T-helper 2 cell treated with Interferon-gamma antibody and Interleukin-4, amounts not matched to agents 5 μg/mL and 100 μg/mL, for 36 hours (primary cell): ENCODE data around the gene EBF4.
A peak's percentile ranks its signal among the peaks of the same experiment; 100 is the strongest.

Experiments used
- DNase-seq: peaks from one replicate; pipeline ENCODE4 v3.0.0; 2021; ENCODE audit warnings: low spot score
- H3K27ac Mint-ChIP-seq: one replicate; pipeline ENCODE4 v1.8.0; 2021; ENCODE audit warnings: mild to moderate bottlenecking, mixed read lengths
- H3K27me3 Mint-ChIP-seq: one replicate; pipeline ENCODE4 v1.8.0; 2021; ENCODE audit warnings: low read depth, mixed read lengths
- H3K36me3 Mint-ChIP-seq: one replicate; pipeline ENCODE4 v1.8.0; 2021; ENCODE audit warnings: low read depth, mixed read lengths
- H3K4me1 Mint-ChIP-seq: one replicate; pipeline ENCODE4 v1.8.0; 2021; ENCODE audit warnings: low read depth, mixed read lengths
- H3K4me3 Mint-ChIP-seq: one replicate; pipeline ENCODE4 v1.8.0; 2022; ENCODE audit warnings: mild to moderate bottlenecking, moderate library complexity, mixed read lengths
- H3K9me3 Mint-ChIP-seq: one replicate; pipeline ENCODE4 v1.8.0; 2021; ENCODE audit warnings: mixed read lengths

Gene EBF4

DNA sequence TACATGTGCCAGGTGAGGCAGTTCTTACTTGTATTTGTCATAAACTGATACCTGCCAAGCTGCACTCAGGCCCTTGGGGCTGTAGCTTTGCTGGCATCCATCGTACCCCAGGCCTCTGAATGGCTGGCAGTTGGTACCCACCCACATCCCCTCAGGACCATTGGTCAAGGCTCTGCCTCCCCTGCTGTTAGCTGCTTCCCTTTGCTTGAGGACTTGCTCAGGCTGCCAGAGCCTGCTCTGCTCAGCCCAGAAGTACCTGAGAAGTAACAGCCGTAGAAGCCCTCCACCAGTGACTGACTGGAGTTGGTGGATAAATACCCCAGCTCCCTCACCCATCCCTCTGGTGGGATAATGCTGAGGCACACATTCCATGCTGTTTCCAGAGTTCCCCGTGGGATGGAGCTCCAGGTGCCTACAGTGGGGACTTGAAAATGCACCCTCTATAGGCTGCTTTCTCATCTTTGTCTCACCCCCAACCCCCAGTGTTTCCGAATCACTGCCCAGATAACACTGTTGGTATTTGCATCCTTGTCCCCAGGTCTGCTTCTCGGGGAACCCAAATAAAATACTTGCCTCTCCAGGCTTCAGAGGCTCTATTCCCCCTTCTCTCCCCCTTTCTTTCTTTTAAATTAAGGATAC is 7.3 kb downstream of the EBF4 start:
- no peak for DNase-seq
- Mint-ChIP-seq H3K4me3 (no peak overlapping the region), H3K9me3 (no peaks in the 10 kb centered on the region), H3K27ac (no peak overlapping the region), H3K4me1 (peaks cover 2% of the 10 kb centered on the region), H3K27me3 (peaks cover 25% of the 10 kb centered on the region), H3K36me3 (peaks cover 1% of the 10 kb centered on the region)

DNA sequence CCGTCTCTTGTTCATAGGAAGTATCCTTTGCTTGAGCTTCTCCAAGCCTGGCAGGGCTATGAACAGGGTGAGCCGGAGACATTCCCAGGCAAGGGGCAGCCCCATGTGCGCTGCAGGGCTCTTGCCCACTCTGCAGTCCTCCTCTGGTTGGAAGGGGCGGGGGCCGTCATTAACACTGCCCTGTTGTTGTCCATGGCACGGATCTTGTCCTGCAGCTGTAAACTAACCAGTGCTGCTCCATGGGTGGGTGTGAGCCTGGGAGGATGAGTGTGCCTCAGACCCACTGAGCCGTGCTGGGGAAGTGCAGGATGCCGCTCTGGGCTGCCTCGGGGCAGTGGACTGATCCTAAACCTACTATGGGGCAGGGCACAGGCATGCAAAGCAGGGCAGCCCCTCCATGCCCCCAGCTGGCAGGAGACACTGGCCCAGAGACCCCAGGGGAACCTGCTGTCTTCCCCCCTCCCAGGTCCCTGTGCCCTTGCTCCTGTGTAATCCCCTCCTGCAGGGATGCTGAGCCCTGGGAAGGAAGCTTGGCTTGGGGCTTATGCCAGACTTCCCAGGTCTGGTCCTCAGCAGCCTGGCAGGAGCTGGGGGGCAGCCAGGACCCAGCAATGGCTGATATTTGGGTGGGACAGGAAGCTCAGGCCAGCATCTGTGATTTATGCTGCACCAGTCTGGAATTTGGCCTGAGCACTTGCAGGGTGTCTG is 8.5 kb downstream of the EBF4 start:
- Mint-ChIP-seq H3K36me3 (no peaks in the 10 kb centered on the region), H3K27me3 (peaks cover 13% of the 10 kb centered on the region), H3K4me1 (no peaks in the 10 kb centered on the region), H3K9me3 (no peaks in the 10 kb centered on the region), H3K4me3 (no peak overlapping the region), H3K27ac (no peak overlapping the region)
- DNase-seq = no peak

DNA sequence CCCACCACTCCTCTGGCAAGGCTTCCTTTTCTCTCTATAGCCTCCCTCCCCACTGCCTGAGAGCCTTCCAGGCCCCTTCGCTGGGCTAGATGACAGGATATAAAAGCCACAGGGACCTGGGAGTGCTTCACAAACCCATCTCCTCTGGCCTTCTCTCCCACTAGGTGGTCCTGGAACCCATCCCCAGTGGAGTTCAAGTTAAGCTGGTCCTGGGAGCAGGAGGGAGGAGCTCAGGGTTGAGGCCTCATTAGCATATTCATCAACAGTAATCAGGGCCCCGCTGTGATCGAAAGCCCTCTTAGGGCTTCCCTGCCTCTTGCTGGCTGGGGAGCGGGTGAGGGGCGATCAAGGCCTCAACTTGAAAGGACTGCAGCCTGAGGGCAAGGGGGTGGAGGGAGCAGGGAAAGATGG is 9.1 kb downstream of the EBF4 start:
- H3K4me3 Mint-ChIP-seq = no peak overlapping the region
- H3K9me3 Mint-ChIP-seq = no peaks in the 10 kb centered on the region
- no peak overlapping the region for H3K27ac Mint-ChIP-seq
- no peak for DNase-seq
- H3K36me3 Mint-ChIP-seq = no peaks in the 10 kb centered on the region
- no peaks in the 10 kb centered on the region for H3K4me1 Mint-ChIP-seq
- H3K27me3 Mint-ChIP-seq = peaks cover 8% of the 10 kb centered on the region

DNA sequence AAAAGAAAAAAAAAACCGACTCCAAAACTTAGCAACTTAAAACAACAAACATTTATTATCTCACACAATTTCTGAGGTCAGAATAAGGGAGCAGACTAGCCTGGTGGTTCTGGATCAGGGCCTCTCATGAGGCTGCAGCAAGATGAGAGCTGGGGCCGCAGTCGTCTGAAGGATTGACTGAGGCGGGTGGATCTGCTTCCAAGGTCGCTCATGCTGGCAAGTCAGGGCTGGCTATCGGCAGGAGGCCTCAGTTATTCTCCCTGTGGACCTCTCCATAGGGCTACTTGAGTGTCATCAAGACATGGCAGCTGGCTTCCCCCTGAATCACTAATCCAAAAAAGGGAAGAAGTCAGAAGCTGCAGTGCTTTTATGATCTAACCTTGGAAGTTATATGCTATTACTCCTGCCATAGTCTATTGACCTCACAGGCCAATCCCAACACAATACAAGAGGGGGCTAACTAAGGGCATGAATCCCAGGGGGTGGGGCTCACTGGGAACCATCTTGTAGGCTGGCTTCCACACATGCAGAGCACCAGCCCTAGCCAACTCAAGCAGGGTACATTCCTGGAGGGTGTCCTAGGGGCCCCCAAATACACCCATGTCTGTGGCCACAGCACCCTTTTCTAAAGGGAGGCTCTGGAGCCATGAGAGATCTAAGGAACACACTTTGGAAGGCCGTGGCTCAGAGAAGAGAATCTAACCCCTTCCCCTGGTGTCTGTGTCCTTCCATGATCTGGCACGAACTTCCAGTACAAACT is 11.3 kb downstream of the EBF4 start:
- no peaks in the 10 kb centered on the region for H3K4me1 Mint-ChIP-seq
- no peak overlapping the region for H3K4me3 Mint-ChIP-seq
- H3K36me3 Mint-ChIP-seq = no peaks in the 10 kb centered on the region
- DNase-seq = no peak
- peaks cover 4% of the 10 kb centered on the region for H3K27me3 Mint-ChIP-seq
- H3K9me3 Mint-ChIP-seq = no peaks in the 10 kb centered on the region
- H3K27ac Mint-ChIP-seq = no peak overlapping the region

DNA sequence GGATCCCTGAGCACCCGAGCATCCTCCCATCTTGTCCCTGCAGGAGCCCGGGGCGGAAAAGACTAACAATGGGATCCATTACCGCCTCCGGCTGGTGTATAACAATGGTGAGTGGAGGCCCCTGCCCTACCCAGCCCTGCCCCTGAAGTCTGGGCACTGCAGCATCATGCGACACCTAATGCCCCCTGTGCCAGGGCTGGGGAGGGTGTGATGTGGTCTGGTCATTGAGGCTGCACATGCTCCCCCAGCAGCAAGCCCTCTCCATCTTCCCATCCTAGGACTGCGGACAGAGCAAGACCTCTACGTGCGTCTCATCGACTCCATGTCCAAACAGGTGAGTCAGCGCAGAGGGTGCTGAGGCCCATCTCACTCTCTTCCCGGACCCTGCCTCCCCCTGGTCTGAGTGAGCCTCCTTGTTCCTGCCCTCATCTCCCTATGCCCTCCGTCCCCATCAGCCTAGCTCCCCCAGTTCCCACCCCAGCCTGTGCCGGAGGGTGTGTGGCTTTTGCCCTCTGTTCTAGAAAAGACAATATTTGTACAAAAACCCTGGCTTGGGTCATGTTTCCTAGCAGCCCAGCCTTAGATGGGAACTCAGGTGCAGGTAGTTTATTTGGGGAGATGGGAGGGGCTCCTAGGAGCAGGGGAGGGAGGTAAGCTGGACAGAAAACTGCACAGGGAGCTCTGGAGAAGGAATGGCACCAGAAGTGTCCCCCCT is 13.5 kb downstream of the EBF4 start:
- H3K4me1 Mint-ChIP-seq = no peaks in the 10 kb centered on the region
- no peak overlapping the region for H3K4me3 Mint-ChIP-seq
- DNase-seq = no peak
- H3K9me3 Mint-ChIP-seq = no peaks in the 10 kb centered on the region
- no peak overlapping the region for H3K27ac Mint-ChIP-seq
- H3K36me3 Mint-ChIP-seq = no peaks in the 10 kb centered on the region
- H3K27me3 Mint-ChIP-seq = peaks cover 2% of the 10 kb centered on the region

DNA sequence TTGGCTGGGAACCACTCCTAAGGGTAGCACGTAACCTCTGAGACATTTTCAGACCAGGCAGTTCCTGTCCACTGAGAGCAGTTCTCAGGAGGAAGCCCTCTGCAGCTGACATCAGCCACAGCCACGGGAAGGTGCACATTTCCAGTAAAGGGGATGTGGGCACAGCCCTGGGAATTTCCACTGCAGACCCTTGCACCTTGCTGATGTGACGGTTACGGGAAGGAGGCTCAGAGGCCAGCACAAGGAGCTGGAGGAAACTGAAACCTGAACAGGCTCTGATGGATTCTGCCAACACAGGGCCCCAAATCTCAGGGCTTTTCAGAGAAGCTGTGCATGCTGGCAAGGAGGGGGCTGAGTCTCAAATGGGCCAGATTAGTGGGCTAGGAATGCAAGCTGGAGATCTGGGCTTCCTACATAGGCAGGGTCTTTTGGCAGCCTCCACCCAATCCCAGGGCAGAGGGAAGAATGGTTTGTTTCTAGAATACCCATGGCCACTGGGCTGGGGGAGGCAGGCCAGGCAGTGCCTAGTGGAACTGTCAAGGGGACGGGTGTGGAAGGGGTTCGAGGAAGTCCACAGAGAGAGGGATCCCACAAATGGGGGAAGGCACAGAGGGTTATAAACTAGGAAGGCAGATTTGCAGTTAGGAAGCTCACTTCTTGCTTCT is 14.2 kb downstream of the EBF4 start:
- Mint-ChIP-seq H3K27me3 (peaks cover 2% of the 10 kb centered on the region), H3K36me3 (no peaks in the 10 kb centered on the region), H3K4me3 (no peak overlapping the region), H3K9me3 (no peaks in the 10 kb centered on the region), H3K4me1 (no peaks in the 10 kb centered on the region), H3K27ac (no peak overlapping the region)
- DNase-seq = no peak

DNA sequence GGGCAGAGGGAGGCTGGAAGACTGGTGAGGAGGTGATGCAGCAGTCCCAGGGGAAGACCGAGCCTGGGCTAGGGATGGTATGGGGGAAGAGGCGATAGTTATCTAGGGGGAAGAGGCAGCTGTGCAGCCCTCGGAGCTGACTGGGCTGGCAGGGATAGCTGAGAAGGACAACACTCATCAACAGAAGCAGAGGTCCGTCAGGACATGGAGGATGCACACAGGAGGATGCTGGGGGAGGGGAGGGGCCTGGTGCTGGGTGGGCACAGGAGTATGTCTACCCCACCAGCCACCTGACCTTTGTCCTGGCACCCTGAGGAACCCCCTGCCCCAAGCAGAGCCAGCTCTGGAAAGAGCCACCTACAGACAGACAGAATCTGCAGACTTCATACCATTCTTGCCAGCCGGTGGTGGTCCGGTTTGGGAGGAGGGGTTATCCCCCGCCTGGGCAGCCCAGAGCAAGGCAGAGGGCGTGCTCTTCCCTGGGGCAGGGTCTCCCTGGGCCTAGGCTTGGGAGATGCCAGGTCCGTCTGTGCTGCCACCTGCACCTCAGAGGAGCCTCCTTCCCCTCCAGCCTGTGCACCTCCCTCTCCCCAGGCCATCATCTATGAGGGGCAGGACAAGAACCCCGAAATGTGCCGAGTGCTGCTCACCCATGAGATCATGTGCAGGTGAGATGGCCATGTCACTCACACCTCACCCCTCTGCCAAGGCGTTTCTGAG is 14.9 kb downstream of the EBF4 start:
- Mint-ChIP-seq H3K36me3 (no peaks in the 10 kb centered on the region), H3K27me3 (peaks cover 2% of the 10 kb centered on the region), H3K9me3 (no peaks in the 10 kb centered on the region), H3K4me1 (no peaks in the 10 kb centered on the region), H3K27ac (no peak overlapping the region), H3K4me3 (no peak overlapping the region)
- no peak for DNase-seq

DNA sequence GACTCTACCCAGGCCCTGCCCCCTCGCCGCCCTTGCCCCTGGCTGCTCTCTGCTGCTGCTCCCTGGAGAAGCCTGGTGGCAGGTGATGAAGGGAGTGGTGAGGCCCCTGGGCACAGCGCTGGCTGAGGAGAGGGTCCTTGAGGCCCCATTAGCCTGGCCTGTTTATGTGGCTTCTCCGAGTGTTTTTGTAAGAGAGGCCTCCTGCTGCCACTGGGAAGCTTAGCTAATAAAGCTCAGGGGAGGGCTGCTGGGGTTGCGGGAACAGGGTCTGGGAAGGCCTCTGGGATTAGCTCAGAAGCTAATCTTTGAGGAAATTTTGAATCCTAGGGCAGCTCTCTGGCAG is 15.5 kb downstream of the EBF4 start:
- no peaks in the 10 kb centered on the region for H3K36me3 Mint-ChIP-seq
- peaks cover 2% of the 10 kb centered on the region for H3K27me3 Mint-ChIP-seq
- H3K4me1 Mint-ChIP-seq = no peaks in the 10 kb centered on the region
- no peak for DNase-seq
- H3K27ac Mint-ChIP-seq = no peak overlapping the region
- no peaks in the 10 kb centered on the region for H3K9me3 Mint-ChIP-seq
- no peak overlapping the region for H3K4me3 Mint-ChIP-seq

DNA sequence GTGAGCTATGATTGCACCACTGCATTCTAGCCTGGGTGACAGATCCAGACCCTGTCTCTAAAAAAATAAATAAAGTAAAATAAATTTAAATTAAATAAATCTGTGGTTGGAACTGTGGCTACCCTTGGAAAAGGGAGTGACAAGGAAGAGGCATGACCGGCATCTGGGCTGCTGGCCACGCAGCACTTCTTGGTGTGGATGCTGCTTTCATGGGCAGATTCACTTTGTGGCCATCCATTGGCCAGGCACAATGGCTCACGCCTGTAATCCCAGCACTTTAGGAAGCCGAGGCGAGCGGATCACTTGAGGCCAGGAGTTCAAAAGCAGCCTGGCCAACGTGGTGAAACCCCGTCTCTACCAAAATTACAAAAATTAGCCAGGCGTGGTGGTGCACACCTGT is 16.1 kb downstream of the EBF4 start:
- no peak overlapping the region for H3K4me3 Mint-ChIP-seq
- H3K36me3 Mint-ChIP-seq = no peaks in the 10 kb centered on the region
- peaks cover 2% of the 10 kb centered on the region for H3K27me3 Mint-ChIP-seq
- no peak for DNase-seq
- H3K27ac Mint-ChIP-seq = no peak overlapping the region
- no peaks in the 10 kb centered on the region for H3K9me3 Mint-ChIP-seq
- H3K4me1 Mint-ChIP-seq = no peaks in the 10 kb centered on the region

DNA sequence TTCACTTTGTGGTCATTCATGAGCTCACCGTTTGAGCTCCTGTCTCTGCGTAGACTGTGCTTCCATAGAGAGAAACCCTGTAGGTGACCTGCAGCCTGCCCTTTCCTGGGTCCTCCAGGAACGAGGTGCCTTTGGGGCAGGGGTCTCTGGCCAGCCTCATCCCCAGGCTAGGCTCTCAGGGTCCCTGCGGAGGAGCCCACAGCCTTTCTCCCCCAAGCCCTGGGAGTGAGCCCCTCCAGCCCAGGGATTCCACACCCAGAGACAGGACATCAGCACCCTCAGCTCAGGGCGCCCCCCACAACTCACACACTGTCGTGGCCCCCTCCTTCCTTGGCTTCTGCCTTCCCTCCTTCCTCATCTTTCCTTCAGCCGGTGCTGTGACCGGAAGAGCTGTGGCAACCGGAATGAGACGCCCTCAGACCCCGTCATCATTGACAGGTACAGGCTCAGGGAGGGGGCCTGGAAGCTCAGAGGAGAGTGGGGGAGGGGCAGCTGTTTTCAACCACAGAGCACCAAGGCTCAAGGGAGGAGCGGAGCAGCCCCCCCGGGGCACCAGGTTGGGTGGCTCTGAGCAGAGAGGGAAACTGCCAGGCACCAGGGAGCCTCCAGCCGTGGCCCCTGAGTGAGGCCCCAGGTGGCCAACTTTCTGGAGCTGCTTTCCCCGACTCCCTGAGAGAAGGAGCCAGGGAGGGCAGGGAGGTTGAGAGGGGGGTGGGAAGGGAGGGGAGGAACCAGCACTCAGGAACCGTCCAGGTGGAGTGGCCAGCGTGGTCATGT is 16.8 kb downstream of the EBF4 start:
- Mint-ChIP-seq H3K9me3 (no peaks in the 10 kb centered on the region), H3K4me3 (no peak overlapping the region), H3K27ac (no peak overlapping the region), H3K4me1 (no peaks in the 10 kb centered on the region), H3K27me3 (peaks cover 2% of the 10 kb centered on the region), H3K36me3 (no peaks in the 10 kb centered on the region)
- no peak for DNase-seq

DNA sequence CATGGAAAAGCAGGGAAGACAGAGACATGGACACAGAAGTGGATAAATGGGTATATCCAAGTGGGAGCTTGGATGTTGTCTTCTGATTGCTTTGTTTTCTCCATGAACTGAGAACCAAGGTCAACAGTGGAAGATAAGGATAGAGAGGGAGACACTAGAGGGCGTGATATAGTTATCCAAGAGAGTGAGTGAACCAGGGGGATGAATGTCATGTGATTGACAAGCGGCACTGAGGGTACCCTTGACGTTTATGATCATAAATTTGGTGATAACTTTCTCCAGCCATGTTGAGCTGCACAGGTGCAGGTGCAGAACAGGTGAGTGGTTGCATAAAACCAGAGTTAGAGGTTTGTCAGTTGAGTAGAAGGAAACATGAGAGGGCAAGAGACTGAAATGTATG is 20.7 kb downstream of the EBF4 start:
- Mint-ChIP-seq H3K4me1 (no peaks in the 10 kb centered on the region), H3K9me3 (no peaks in the 10 kb centered on the region), H3K27ac (no peak overlapping the region), H3K4me3 (no peak overlapping the region), H3K36me3 (no peaks in the 10 kb centered on the region), H3K27me3 (peaks cover 5% of the 10 kb centered on the region)
- DNase-seq = no peak

DNA sequence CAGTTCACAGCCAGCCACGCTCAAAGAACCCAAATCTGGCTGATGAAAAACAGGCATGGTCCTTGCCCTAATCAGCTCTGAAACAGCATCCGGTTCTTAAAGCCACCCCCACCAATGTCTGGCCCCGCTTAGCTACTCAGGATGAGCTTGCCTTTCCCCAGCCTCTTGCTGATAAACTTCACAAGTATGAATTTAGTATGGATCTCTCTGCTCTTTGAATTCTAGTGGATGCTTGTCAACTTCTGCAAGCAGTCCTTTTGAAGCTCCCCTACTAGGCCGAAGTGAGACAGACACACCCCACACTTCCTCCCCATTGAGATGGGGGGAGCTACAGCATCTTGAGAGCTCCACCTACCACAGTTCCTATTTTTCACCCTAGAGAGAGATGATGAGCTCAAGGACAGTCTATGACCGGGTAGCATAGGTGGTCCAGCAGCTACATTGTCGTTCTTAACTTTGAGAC is 36.7 kb downstream of the EBF4 start:
- Mint-ChIP-seq H3K27me3 (peaks cover 23% of the 10 kb centered on the region), H3K36me3 (peaks cover 5% of the 10 kb centered on the region), H3K4me3 (peak overlapping the region; percentile 57), H3K9me3 (peaks cover 19% of the 10 kb centered on the region), H3K4me1 (peaks cover 9% of the 10 kb centered on the region), H3K27ac (peak overlapping the region; percentile 81)
- DNase-seq = no peak
